ENCODE data around the gene PROB1.
"Not testable (repeated sequence)": the region's sequence is repeated elsewhere in the genome, so short reads cannot be mapped to it uniquely, and the experiment has no call there.

The PROB1 gene

GRCh38 chr5:139392324-139392677 lies 2.6 kb downstream of the PROB1 start:
- no peak for DNase-seq (ENCODE audit: low spot score)

GRCh38 chr5:139391570-139392323 lies 3.2 kb downstream of the PROB1 start:
- DNase-seq (ENCODE audit: low spot score): no peak

GRCh38 chr5:139390639-139391569 lies 4.0 kb downstream of the PROB1 start:
- DNase-seq (ENCODE audit: low spot score): no peak

- DNase-seq (ENCODE audit: low spot score): no peak
Observed at GRCh38 chr5:139389701-139390638, 4.9 kb downstream of the PROB1 start, which contains the start of gene MZB1. TSS of gene MZB1 (minus strand) at chr5:139389913. CDS start at chr5:139389856, 57 bp downstream.

GRCh38 chr5:139388198-139388821 lies 6.6 kb downstream of the PROB1 start:
- no peak for DNase-seq (ENCODE audit: low spot score)

GRCh38 chr5:139387611-139388197 lies 7.2 kb downstream of the PROB1 start:
- no peak for DNase-seq (ENCODE audit: low spot score)

GRCh38 chr5:139386956-139387355 lies 7.9 kb downstream of the PROB1 start:
- not testable (repeated sequence) for DNase-seq (ENCODE audit: low spot score)

GRCh38 chr5:139386050-139386438 lies 8.9 kb downstream of the PROB1 start:
- DNase-seq (ENCODE audit: low spot score): no peak

- peak; percentile 56 for DNase-seq (ENCODE audit: low spot score)
Observed at GRCh38 chr5:139385061-139386049, 9.5 kb downstream of the PROB1 start.

- no peak for DNase-seq (ENCODE audit: low spot score)
Observed at GRCh38 chr5:139384591-139385051, 10.3 kb downstream of the PROB1 start.

- DNase-seq (ENCODE audit: low spot score): no peak
Observed at GRCh38 chr5:139383993-139384590, 10.8 kb downstream of the PROB1 start.

- no peak for DNase-seq (ENCODE audit: low spot score)
Observed at GRCh38 chr5:139383275-139383992, 11.5 kb downstream of the PROB1 start, which contains the start of gene SLC23A1. TSS of gene SLC23A1 (minus strand) at chr5:139383297. CDS start at chr5:139383253, 44 bp downstream.

GRCh38 chr5:139382807-139383206 lies 12.1 kb downstream of the PROB1 start:
- no peak for DNase-seq (ENCODE audit: low spot score)

- DNase-seq (ENCODE audit: low spot score): no peak
Observed at GRCh38 chr5:139381837-139382761, 12.8 kb downstream of the PROB1 start.

GRCh38 chr5:139379626-139380449 lies 15.1 kb downstream of the PROB1 start:
- DNase-seq (ENCODE audit: low spot score): no peak

- no peak for DNase-seq (ENCODE audit: low spot score)
Observed at GRCh38 chr5:139378941-139379361, 16.0 kb downstream of the PROB1 start.

Data from hematopoietic multipotent progenitor cell treated with erythropoietin and hydrocortisone succinate and interleukin-3 and kit ligand, for 15 days (in vitro differentiated cells).